Fibroblast of skin of left biceps (primary cell): Measurements from ENCODE around the gene B4GALT2.

Source experiments
- DNase-seq, 2 experiments: peaks; one replicate each; pipeline ENCODE4 v3.0.0-alpha.2; 2013; ENCODE audit warnings: low read depth in 2 of 2

B4GALT2 gene, protein sequence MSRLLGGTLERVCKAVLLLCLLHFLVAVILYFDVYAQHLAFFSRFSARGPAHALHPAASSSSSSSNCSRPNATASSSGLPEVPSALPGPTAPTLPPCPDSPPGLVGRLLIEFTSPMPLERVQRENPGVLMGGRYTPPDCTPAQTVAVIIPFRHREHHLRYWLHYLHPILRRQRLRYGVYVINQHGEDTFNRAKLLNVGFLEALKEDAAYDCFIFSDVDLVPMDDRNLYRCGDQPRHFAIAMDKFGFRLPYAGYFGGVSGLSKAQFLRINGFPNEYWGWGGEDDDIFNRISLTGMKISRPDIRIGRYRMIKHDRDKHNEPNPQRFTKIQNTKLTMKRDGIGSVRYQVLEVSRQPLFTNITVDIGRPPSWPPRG

DNA sequence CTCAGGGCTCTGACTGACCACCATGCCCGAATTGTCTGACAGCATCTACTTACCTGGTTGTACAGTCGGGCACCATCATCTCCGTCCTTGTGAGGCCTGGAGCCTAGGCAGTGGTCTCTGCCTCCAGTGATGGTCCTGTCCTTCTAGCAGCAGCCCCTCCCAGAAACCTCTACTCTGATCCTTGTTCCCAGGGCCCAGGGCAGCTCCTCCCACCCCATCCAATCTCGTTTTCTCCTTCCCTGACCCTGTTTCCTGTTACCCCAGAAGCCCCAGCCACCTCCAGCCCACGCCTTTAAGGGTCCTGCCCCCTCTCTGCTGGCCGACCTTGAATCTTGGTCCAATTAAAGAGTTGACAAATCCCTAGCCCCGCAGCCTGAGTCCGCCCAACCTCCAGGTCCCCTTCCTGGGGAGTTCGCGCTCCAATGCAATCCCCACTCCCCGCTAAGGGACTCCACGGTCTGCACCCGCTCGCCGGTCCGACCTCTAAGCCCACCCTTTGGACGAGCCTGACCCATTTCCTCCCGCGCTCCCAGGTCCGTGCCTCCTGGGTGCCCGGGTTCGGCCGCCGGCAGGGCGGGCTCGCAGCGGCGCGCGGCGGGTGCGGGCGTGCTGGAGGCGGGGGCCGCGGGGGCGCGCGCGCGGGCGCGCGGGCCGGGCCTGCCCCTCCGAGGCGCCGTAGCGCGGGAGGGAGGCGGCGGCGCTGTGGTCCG lies at the start of gene B4GALT2:
Gene B4GALT2 (plus strand): TSS at position 660 of the 710 bp plus-strand sequence. CDS start 1,951 bp downstream, outside the sequence.
- no peak for DNase-seq

DNA sequence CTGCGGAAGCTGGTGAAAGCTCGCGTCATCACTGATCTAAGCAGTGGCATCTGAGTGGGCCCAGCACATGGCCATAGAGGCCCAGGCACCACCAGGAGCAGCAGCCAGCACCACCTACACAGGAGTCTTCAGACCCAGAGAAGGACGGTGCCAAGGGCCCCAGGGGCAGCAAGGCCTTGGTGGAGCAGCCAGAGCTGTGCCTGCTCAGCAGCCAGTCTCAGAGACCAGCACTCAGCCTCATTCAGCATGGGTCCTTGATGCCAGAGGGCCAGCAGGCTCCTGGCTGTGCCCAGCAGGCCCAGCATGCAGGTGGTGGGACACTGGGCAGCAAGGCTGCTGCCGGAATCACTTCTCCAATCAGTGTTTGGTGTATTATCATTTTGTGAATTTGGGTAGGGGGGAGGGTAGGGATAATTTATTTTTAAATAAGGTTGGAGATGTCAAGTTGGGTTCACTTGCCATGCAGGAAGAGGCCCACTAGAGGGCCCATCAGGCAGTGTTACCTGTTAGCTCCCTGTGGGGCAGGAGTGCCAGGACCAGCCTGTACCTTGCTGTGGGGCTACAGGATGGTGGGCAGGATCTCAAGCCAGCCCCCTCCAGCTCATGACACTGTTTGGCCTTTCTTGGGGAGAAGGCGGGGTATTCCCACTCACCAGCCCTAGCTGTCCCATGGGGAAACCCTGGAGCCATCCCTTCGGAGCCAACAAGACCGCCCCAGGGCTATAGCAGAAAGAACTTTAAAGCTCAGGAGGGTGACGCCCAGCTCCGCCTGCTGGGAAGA lies 48.7 kb upstream of the B4GALT2 start:
- DNase-seq, result no peak

DNA sequence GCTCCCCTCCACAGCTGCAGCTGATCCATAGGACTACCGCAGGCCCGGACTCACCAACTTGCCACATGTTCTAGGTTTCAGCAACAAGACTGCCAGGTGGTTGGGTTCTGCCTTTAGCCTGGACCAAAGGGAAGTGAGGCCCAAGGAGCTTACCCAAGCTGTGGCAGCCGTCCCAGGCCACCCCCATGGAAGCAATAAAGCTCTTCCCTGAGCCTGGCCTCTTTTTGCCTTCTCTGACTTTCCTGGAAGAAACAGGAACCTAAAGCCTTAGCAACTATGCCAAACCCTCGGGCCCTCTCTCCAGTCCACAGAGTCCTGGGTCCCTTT lies 48.1 kb upstream of the B4GALT2 start:
- DNase-seq, result no peak

DNA sequence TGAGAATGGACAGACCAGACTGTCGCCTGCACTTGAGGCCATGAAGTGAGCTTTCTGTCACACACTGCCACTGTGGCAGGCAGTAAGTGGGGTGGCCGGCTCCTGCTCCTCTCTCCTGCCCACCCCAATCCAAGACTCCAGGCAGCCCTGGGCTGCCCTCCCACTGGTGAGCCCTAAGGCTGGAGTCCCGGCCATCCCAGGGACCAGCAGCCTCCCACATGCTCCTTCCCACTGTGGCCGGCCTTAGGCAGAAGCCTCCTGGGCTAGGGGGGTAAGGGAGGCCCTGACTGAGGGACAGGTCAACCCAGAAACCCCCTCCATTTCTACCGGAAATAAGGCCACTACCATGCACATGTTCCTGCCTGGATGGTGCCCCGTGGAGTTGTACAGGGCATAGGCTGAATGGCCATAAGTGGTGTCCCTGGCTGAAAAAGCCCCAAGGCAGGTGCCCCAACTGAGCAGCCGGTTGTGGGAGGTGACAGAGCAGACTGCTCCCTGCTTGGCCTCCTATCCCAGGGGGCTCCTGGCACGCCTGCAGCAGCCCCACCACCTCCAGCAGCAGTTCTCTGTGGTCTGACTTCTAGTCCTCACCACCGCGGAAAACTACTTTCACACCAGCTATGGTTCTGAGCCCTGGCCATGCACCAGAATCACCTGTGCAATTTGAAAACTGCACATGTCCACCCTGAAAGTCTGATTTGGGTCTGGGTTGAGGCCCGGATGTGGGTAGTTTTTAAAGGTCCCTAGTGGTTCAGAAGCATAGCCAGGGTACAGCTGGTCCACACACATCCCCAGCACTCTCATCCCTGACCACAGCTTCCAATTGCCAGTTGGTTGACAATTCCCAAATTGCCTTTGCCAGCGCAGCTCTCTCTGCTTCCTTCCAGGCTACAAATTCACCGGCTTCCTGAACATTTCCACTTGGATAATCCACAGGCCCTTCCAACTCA lies 47.0 kb upstream of the B4GALT2 start:
- DNase-seq, result no peak

DNA sequence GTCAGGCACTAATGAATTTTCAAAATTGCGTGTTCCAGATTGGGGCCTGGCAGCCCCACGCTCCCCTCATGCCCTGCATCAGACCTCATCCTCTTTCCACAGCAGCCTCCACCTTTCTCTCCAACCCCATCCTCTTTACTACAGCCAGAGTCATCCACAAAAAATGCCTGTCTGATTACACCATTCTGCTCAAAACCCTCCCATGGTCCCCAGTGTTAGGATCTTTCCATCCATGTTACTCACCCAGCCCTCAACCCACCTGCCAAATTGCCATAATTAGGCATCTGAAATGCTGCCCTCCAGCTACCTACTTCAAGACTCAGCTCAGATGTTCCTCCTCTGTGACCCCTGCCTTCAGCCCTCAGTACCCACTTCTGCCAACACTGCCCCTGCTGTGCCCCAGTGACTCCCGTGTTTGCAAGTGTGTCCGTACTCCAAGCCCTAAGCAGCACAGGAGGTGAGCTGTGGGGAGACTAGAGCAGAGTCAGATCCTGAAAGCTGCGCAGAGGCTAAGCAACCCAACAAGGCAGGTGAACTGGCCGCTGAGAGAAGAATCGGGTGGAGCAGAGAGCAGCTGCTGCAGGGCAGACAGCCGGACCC lies 46.1 kb upstream of the B4GALT2 start:
- DNase-seq, result peak in 1 of 2 experiments; percentile 19

DNA sequence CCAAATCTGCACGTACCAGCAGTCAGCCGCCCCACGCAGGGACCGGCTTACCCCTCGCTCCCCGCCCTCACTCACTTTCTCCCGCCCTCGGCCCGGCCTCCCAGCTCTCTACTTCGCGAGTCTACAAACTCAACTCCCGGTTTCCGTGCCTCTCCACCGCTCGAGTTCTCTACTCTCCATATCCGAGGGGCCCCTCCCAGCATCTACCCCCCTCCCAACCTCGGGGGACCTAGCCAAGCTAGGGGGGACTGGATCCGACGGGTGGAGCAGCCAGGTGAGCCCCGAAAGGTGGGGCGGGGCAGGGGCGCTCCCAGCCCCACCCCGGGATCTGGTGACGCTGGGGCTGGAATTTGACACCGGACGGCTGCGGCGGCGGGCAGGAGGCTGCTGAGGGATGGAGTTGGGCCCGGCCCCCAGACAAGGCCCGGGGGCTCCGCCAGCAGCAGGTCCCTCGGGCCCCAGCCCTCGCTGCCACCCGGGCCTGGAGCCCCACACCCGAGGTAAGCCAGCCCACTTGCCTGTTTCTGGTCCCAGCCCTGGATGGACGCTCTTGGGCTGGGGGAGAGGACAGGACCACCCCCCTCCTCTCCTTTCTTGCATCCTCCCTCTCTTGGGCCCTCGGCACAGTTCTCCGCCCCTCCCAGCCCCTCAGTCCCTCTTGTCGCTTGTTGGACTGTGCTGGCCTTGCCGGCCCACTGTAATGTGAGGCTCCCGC lies 45.5 kb upstream of the B4GALT2 start, which contains the start of gene ARTN:
Gene ARTN (plus strand): TSS at position 416 of the 715 bp plus-strand sequence. CDS start 1,856 bp downstream, outside the sequence.
- DNase-seq, result no peak

DNA sequence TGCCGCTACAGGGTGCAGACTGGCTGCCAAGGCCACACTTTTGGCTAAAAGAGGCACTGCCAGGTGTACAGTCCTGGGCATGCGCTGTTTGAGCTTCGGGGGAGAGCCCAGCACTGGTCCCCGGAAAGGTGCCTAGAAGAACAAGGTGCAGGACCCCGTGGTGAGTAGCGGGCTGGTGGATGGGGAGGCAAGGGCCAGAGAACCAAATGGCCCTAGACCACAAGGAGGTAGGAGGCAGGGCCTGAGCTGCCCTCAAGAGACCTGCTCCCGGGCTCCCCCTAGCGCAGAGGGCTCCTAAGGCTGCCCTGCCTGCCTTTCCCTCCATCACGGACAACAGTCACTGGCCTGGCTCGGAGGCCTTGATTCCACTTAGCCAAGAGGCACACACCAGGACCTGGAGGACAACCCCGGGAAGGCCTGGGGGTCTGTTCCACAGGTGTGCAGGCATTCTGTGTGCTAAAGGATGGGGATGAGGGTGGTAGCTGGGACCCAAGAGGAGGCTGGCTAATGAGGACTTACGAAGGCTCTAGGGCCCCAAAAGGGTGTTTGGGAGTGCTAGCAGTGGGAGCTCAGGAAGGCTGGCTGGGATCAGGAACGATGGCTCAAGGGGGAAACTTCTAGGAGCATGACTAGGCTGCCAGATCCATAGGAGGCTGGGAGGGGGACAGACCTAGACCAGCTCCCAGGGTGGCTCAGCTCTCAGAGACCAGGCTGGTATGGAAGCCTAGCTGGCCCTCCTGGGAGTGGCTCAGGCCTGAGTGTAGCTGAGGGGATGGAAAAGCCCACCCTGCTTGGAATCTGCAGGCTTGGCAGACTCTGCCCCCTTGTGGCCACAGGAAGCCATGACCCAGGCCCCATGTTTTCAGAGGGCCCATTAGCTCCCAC lies 44.7 kb upstream of the B4GALT2 start:
- peak in 1 of 2 experiments; percentile 18 for DNase-seq

DNA sequence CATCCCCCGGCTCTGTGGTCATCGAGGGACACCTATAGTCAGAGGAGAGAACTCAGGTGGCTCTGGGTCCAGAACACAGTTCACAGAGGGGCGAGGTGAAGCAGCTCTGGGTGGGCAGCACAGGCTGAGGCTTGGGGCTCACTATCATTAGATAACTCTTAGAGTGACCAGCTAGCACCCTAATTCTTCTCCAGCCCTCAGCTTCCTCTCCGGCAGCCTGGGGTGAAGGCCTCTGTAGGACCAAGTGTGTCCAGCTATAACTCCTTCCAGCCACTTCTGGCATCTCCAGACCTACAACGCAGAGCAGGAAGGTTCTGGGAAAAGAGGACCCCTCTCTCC lies 44.1 kb upstream of the B4GALT2 start:
- no peak for DNase-seq

DNA sequence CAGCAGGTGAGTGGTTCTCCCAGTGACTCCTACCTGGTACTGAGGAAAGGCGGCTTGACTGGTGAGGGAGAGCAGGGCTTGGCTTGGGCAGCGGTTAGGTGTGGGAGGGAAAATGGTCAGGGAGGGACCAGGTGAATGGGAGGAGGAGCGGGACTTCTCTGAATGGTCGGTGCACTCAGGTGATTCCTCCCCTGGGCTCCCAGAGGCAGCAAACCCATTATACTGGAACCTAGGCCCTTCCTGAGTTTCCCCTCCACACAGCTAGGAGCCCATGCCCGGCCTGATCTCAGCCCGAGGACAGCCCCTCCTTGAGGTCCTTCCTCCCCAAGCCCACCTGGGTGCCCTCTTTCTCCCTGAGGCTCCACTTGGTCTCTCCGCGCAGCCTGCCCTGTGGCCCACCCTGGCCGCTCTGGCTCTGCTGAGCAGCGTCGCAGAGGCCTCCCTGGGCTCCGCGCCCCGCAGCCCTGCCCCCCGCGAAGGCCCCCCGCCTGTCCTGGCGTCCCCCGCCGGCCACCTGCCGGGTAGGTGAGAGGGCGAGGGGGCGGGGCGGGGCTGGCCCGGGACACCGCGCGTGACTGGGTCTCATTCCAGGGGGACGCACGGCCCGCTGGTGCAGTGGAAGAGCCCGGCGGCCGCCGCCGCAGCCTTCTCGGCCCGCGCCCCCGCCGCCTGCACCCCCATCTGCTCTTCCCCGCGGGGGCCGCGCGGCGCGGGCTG lies 43.1 kb upstream of the B4GALT2 start:
- DNase-seq, result no peak

DNA sequence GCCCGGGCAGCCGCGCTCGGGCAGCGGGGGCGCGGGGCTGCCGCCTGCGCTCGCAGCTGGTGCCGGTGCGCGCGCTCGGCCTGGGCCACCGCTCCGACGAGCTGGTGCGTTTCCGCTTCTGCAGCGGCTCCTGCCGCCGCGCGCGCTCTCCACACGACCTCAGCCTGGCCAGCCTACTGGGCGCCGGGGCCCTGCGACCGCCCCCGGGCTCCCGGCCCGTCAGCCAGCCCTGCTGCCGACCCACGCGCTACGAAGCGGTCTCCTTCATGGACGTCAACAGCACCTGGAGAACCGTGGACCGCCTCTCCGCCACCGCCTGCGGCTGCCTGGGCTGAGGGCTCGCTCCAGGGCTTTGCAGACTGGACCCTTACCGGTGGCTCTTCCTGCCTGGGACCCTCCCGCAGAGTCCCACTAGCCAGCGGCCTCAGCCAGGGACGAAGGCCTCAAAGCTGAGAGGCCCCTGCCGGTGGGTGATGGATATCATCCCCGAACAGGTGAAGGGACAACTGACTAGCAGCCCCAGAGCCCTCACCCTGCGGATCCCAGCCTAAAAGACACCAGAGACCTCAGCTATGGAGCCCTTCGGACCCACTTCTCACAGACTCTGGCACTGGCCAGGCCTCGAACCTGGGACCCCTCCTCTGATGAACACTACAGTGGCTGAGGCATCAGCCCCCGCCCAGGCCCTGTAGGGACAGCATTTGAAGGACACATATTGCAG lies 42.4 kb upstream of the B4GALT2 start:
- no peak for DNase-seq

DNA sequence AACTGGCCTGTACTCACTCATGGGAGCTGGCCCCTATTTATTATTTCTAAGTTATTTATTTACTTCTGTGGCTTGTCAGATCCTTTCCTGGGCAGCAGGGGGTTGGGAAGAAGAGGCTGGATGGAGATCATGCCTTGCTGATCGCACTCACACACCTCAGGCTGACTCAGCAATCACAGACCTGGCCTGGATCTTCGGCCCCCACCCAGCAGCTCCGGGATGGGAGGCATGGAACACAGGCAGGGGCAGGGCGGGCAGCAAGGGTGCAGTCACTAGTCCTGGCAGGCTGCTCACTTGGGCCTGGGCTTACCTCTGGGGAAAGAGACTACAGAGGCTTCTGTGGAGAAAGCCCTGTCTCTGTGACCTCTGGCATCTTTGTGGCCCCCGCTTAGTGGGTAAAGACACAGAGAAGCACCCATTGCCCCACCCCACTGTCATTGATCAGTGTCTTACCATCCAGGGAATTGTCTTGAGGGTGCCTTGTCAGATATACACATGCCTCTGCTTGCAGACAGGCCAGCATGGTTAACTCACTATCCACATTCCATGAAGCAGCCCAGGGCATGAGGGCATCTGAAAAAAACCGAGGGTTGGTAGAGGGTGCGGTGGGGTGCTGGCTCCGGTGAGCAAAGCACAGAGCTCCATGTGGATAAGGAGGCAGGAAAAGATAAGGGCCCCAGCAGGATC lies 41.7 kb upstream of the B4GALT2 start:
- DNase-seq, result no peak

DNA sequence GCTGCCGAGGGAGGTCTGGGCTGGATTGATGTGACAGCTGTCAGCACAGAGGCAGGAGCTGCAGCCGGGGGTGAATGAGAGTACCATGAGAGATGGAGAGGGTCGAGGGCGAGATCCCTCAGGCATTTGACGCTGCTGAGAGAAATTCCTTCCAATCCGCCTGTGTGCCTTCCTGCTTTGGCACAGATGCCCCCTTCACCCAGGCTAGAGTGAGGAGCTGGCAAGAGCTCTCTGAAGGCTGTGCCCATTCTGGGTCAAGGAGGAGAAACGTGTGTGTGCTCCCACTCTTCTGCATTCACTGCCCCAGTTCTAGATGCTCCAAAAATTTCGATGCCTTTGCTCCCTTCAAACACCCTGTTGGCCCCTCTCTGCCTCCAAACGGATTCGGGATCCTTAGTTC lies 40.6 kb upstream of the B4GALT2 start:
- no peak for DNase-seq

DNA sequence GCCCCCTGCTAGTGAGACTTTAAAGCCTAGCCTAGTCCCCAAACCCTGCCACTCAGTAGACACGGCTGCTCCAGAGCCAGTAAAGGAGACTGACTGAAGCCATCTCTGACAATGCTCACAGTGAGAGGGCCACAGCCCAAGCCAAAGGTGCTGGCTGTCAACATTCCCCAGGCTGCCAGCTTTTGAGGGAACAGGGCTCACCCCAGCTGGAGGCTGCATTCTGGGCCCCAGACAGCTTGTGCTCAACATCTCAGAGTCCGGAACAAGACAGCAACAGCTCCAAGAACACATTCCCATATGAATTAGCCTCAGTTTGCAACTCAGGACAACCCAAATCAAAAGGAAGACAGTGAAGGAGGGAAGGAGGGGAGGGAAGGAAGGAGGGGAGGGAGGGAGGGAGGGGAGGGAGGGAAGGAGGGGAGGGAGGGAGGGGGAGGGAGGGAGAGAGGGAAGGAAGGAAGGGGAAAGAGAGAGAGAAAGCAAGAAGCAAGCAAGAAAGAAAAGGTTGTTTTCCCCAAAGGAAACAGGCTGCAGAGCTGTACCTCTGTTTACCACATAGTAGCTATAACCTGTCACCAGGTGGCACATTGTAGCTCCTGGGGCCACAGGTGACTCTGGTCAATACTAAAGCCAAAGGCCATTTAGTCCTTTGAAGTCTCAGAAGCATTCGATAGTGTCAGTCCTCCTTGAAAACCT lies 40.0 kb upstream of the B4GALT2 start:
- DNase-seq, result no peak

DNA sequence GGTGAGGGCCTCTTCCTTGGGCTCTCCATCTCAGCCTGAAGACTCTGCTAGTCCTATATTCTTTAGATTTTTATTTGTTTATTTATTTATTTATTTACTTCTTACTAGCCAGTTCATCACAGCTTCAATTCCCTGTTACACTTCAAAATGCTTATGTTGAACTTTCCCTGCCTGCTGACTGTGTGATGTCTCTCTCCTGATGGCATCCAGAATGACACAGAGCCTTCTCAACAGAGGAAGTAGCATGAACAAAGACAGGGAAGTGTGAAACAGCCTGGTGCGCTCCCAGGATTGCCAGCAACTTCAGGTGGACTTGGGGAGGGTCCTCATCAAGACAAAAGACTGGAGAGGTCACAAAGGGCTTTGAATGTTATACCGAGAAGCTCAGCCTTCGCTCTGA lies 36.6 kb upstream of the B4GALT2 start:
- no peak for DNase-seq

DNA sequence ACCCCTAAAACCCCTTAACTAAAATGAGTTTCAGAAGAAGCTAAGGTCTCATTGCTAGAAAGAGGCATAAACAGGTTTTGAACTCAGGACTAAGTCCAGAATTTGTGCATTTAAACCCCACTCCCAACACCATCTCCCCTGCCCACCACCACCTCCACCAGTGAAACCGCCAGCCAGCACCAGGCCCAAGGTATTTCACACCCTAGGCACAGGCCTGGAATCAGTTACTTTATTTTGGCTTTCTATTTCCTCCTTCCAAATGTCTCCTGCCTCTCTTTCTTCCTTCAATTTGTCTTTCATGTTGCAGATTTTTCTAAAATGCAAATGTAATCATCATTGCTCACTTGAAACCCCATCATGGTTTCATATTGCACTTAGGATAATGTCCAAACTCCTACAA lies 34.1 kb upstream of the B4GALT2 start:
- DNase-seq, result no peak

DNA sequence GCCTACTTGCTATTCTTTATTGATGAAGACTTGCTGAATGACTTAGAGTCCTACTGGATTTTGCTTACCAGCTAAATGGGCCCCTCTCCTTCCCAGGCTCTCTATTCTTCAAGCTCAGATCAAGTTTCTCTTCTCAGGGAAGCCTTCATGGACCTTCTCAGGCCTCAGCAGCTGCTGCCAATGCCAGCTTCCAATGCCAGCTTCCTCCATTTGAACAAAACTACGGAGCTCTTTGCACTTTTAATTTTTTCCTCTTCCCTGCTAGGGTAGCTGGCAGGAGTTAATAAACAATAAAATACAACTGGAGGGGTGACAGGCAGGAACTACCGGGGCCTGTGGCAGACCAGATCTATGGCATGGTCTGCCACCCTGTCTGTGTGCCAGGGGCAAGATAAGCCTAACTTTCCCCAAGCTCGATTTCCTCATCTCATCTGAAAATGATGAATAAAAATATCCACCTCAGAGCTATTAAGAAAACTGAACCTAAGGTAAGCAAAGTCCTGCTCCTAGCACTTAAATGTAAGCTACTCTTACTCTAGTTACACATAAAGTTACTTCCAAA lies 33.3 kb upstream of the B4GALT2 start:
- DNase-seq, result no peak
